HEK293T (cell line): Measurements from ENCODE around the gene SLC25A42.

Source experiments
- ARNT ChIP-seq: fragments of 450-650 bp; IDR thresholded peaks from 2 replicates; pipeline ENCODE4 v1.6.1; 2017; ENCODE audit warnings: mild to moderate bottlenecking
- FOXA1 ChIP-seq: fragments of 450-650 bp; IDR thresholded peaks from 2 replicates; pipeline ENCODE4 v1.6.1; 2016; ENCODE audit warnings: mild to moderate bottlenecking
- SUZ12 ChIP-seq: fragments of 450-650 bp; IDR thresholded peaks from 2 replicates; pipeline ENCODE4 v1.6.1; 2016; ENCODE audit warnings: mild to moderate bottlenecking
- TARDBP ChIP-seq: fragments of 450-650 bp; IDR thresholded peaks from 2 replicates; pipeline ENCODE4 v1.6.1; 2016

DNA sequence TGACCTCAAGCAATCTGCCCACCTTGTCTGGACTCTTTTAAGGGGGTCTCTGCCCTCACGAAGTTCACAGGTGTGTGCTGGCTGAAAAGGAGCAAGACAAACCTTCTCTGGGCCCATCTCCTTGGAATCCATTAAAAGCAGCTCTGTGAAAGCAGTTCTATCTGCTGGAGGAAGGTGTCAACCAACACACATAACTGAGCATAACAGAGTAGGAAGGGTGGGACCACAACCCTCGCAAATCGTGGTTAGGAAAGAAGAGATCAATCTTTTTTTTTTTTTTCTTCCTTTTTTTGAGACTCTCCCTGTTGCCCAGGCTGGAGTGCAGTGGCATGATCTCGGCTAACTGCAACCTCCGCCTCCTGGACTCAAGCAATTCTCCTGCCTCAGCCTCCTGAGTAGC, 31.9 kb upstream of the SLC25A42 start:
- no peak for TF ChIP-seq SUZ12
- TF ChIP-seq FOXA1, result no peak
- TF ChIP-seq TARDBP, result no peak
- no peak for TF ChIP-seq ARNT
